GM21367 (cell line): ENCODE results near the gene CRABP2.
A peak's percentile ranks its signal among the peaks of the same experiment; 100 is the strongest.

Source experiments
- ATAC-seq: cut with Tn5 transposase; IDR thresholded peaks from one replicate; pipeline ENCODE4 v1.9.1; 2021; ENCODE audit not compliant: unreplicated experiment

Gene CRABP2

DNA sequence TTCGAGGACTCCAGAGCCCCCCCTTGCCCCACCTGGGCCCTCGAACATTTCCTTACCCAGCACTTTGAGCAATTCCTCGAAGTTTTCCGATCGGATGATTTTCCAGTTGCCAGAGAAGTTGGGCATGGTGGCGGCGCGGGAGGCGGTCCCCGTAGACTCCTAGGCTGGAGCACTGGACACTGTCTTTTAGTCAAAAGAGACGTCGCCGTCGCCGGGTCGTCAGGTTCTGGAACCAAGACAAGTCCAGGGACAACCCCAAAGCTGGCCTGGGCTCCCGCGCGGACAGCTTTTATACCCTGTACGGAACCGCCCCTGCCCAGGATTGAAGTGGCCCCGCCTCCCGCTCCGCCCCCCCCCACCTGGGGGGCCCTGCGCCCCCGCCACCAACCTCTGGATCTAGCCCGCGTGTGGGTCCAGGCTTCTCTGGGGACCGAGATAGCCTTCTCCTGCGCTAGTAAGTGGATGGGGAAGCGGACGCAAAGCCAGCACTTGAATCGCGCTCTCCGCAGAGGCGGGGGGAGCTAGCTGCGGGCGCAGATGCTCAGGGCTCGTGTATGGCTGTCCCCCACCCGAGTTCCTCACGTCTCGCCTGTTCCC is at the start of gene CRABP2:
CRABP2 (minus strand) TSS at position 263 of the 597 bp plus-strand sequence; CDS start at position 126, 137 bp downstream.
- no peak for ATAC-seq

DNA sequence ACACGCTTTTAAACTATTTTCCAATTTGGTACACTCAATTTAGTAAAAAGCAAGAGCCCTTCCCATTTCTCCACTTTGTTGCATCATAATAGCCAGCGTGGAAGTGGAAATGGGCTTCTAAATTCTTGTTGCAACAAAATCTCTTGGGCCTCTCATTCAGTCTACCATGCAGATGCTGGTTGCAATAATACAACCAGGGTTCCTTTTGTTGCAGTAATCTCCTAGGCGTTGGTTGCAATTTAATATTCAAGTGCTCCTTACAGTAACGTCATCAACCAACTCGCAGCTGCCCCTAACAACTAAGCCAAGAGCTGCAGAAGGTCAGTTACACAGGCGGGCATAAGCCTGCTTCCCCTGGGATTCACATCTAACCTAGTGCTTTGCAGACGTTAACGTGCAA is 48.8 kb upstream of the CRABP2 start:
- no peak for ATAC-seq

DNA sequence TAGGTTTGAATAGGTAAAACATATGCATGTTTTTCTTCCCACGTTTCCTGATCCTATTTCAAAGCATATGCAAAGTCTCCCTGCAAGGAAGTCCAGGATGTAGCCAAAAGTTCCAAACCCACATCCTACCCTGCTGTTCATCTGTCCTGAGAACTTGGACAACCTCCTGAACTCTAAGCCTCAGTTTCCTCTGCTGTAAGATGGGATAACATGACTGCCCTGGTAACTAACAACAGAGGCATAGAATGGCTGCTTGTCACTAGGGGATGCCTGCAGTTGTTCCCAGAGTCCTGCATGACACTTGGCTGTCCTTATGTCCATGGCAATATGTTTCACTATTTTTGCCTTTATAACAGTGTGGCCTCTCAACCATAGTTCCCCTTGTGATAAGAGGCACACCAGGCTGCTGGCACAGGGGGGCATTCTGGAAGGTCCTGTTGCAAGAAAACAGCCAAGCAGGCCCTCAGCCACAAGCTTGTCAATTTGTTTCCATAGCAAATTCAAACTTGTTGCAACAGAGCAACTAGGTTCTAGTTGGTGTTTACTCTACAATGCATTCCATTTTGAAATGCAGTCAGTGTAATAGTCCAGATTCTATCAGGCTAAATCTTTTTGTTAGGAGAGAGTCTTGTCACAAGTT is 47.6 kb upstream of the CRABP2 start:
- ATAC-seq = no peak

DNA sequence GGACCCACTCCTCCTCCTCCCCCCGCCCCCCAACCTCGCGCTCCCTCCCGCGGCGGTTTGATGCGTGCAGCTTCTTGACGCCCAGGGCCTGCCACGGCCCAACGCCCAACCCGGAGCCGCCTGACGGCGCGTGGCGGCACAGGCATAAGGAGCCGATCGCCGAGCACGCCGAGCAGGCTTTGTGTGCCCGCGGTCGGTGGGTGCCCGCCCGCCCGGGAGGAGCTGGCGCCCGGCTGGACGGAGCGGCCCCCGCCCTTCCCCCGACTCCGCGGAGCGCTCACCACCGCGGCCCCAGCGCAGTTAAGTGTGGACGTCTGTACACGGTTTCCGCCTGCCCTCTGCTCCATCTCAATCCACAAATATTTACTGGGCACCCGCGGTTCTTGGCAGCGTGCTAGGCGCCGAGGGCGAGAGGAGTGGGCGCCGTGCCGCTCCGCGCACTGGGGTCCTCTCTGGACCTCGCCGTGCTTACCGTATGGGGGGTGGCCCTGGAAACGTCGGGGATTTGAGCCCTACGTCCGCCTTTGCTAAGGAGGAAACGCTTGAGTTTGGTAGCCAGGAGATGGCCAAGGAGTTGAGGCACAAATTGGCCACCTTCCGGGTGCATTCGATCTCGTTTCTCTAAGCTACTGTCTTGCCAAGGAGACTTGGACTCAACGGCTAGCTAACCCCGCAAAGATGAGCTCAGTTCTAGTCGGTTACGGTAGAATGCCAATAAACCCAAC is 46.5 kb upstream of the CRABP2 start:
- peak; percentile 59 for ATAC-seq

DNA sequence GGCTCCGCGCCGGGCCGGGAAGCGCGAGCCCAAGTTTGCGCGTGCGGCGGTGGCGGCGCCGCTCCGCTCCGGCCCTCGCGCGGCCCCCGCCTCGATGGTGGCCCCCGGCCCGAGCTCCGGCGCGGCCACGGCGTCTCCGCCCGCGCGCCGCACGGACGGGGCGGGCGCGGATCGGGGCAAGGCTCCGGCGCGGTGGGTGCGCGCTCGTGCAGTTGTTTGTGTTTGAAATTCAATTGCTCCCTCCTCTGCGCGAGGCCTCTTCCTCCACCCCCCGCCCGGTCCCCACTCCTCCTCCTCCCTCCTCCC is 46.0 kb upstream of the CRABP2 start, which contains the start of gene HDGF:
HDGF (minus strand) TSS at position 225 of the 306 bp plus-strand sequence. CDS start 246 bp downstream, outside the sequence.
- peak; percentile 11 for ATAC-seq

DNA sequence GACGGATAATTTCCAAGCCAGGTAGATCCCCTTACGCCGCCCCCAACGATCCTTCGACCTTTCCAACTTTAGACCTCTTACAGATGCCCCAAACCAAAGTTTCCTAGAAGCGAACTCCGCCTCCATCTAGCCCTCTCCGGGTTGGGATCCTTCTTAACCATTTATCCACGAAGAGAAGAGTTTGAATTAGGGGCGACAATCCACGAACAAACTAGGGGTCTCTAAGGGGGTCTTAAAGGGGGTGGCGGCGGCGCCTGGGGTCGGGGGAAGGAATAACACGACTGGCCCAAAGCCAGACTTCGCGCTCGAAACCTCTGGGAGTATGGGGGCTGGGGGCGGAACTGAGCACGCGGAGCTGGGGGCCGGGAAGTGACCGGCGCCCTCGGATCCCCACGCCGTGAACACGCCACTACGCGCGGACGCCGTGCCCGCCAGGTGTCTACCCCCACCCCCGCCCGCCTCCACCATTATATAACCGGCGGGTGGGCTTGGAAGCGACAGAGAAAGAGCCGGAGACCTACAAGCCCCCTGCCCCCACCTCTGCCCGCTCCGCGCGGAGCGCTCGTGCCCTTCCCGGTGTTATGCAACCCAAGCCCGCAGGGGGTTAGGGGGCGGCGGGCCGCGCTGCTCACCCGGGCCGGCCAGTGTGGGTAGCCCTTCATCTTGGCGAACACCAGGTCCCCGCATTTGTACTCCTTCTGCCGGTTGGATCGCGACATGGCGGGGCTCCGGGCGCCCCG is 45.5 kb upstream of the CRABP2 start:
- ATAC-seq = no peak

DNA sequence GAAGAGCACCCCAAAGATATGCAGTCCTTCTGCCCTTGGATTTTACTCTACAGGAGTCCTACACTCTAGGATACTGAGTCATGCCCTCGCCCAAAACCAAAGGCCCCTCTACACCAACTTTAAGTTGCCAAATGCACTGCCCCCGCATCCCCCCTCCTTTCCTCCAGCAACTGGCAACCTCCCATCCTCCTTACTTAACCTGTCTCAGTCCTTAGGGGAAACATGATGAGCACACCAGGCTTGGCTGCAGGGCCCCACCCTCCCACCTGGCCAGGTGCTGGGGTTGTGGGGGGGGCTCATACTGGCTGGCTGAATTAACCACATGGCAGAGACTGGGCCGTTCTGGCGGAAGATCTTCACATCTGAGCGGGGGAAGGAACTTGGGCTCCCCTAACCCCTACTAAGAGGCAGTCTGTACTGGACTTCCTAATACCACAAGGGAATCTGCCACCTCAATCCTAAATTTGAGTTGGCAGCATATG is 44.8 kb upstream of the CRABP2 start:
- ATAC-seq = no peak

DNA sequence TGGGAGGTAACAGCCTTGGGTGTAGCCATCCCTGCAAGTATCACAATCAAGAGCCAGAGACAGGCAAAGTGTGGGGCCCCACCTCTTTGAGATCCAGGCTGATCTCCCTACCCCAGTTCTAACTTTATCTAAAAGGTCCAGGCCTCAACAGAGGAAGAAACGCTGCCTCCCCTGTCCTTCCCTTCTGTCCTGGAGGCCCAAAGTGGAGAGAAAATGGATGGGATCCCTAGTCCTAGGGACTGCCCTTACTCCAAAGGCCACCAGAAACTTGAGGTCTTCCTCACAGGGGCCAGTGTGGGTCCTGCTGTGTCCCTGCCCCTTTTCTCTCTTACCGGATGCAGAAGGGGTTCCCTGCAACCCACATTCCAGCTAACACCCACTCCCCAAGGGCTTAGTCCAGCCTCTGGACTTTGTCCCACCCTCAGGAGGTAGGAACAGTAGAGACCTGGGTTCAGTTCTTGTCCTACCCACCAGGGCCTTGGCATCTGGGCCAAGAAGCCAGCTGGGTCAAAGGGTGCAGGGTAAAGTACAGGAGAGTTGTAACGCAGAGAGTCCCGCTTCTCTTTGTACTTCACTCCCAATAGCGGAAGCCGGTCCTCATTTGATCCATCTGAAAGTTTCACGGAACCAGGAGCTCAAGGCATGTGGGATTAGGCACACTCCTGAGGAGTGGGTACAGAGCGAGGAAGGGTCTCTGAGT is 44.2 kb upstream of the CRABP2 start:
- no peak for ATAC-seq

DNA sequence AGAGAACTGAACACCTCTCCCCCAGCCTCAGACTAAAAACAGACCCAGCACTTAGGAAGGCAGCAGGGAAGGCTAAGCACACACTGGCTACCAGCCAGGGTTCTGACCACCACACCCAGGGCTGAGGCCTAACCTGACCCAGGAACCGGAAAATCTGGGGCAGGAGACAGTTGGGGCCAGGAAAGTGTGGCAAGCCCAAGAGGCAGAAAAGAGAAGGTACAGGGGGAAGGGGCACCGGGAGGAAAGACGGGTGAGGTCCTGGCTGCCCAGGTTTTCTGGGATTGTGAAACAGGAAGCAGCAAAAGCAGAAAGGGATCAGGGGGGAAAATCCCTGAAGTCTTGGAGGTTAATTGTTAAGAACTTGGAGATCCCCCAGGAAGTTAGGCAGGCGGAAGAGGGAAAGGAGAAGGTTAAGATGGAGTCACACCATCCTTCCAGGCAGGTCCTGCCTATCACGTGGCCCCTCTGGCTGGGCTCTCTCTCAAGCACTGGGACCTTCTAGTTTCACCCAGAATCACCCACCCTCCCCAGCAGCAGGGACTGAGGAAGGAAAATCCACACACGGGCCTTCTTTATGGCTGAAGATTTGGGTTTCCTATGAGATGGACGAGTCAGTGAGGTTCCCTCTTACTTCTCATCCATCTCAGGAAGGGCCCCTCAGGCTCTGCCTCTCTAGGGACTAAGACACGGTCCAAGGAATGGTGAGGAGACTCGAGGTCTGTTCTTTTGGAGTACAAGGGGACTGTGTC is 43.5 kb upstream of the CRABP2 start:
- no peak for ATAC-seq

DNA sequence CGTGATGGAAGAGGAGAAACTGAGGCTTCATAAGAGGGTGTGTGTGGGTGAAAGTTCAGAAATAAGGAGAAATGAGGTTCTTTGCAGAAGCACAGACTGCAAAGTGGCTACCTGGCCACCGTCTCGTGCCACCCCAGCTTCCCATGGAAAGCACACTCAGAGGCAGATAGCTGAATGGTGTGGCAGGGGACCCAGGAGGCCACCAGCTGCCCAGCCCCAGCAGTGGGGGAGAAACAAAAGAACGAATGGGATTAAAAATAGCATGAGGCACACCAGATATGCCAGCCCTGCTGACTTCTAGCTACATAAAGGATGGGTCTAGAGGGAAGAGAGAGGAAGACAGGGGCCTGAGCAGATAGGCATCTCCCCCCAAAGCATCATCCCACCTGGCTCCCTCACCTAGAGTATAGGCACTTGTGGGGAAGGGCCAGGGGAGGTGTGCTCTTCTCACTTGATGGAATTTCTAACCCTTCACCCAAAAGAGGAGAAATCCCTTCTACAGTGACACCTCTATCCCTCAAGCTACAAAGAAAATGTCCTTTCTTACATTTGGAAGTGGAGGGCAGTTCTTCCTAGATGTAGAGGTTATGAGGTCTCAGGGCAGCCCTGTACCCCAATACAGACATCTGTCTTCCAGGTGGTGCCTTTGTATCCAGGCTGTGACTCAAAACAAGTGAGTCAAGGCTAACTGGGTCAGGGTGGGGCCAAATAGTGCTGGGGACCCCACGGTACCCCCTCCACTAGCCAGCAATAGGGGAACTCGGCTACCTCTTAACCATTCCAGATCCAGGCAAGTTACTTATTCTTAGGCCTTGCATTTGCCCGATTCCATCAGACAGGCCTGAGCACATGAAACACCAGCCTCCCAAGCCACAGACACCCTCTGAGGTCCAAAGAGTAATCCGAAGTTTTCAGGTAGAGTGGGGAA is 42.6 kb upstream of the CRABP2 start:
- ATAC-seq = no peak

DNA sequence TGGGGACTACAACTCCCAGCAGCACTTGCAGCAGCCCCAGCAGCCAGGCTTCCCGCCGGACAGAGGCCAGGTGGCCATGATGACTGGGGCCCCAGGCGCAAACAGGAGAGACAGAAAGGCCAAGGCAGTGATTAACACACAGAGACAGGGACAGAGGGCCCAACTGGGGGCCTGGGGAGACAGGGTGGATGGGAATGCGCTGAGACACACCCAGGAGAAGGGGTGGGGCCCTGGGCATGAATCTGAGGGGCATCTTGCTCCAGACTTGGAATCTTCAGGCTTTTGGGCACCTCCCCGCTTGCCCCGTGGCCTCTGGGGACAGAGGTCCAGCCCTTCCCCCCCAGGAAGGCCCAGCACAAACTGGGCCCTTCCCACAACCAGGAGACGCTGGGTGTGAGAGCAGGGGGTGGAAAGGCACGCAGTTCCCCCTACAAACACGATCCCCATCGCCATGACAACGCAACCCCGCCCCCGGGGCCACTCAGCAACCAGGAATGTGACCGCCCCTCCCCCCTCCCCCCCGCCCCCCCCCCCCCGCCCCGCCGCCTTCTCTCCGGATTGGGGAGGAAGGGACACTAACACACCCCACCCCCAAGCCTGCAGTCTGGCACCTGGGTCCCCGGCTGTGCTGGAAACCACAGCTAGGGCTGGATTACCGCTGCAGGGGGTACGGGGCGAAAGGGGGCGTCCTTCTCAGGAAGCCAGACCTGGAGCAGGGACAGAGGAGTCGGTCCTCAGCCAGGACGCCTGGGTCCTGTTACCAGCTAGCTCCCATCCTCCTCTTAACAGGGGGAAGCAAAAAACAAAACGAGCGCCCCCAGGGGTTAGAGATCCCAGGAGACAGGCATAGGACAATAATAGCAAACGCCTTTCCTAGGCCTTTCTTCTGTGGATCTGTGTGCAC is 41.6 kb upstream of the CRABP2 start:
- ATAC-seq = no peak

DNA sequence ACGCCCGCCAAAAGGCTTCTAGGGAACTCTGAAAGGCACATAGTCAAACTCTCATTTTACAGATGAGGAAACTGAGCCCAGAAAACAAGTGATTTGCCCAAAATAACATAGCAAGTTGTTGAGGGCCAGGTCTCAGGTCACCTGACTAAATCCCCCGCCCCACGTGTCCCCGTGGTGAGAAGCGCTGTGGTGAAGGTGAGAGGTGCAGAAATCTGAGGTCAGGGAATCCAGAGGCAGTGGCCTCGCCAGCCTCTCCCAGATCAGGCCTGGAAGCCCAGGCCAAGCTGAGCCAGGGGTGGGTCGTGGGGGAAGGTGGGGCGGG is 41.0 kb upstream of the CRABP2 start:
- no peak for ATAC-seq

DNA sequence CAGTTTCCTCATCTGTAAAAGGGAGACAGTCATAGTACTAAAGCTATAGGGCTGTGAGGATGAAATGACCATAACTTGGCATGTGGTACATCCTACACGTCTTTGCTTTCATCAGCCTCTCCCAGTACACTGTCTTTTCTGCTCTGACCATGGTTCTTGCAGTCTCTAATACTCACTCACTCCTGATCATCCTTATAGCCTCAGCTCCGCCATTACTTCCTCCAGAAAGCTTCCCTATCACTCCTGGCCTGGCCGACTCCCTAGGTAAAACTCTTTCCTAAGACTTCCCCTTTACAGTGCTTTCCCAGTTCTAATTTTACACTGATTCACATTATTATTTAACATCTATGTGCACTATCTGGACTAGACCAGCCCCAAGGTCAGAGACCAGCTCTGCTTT is 40.5 kb upstream of the CRABP2 start:
- no peak for ATAC-seq

DNA sequence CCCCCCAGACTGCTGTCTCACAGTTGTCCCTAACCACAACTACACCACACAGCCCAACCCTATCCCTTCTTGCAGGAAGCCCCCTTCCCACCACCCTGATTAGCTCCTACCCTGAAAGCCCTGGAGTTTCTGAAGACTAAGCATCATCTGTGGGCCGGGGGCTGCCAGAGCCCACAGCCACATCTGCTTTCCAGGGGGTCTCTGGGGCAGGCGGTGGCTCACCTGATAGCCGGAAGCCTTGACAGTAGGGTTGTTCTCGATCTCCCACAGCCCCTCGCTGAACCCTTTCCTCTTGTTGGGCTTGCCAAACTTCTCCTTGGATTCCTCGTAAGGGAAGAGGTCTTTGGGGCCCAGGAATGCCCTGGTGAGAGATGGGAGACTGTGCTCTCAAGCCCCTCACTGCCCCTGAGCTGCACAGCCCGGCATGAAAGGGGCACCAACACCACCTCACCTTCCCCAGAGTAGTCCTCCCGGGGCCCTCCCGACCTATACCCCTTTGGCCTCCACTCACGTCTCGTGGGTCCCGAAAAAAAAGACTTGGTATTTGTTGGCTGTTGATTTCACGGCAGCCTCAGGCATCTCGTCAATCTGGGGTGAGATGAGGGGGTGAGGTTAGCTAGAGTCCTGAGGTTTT is 39.5 kb upstream of the CRABP2 start:
- no peak for ATAC-seq

DNA sequence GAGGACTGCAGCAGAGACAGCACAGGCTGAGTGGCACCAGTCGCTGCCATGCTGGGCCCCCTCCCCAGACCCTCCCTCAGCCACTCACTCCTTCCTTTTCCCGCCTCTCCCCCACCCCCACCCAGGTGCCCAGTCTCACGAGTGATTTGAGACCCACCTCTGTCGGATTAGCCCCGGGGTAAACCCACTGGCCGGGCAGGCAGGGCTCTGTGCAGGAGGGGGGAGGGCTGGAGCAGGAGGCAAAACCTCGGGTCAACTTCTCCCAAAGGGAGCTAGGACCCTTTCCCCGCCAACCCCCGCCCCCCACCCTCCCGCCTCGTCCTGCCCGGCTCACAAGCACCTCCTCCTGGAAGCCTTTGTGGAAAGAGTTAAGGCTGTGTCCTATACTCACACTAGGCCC is 39.0 kb upstream of the CRABP2 start:
- ATAC-seq = no peak

DNA sequence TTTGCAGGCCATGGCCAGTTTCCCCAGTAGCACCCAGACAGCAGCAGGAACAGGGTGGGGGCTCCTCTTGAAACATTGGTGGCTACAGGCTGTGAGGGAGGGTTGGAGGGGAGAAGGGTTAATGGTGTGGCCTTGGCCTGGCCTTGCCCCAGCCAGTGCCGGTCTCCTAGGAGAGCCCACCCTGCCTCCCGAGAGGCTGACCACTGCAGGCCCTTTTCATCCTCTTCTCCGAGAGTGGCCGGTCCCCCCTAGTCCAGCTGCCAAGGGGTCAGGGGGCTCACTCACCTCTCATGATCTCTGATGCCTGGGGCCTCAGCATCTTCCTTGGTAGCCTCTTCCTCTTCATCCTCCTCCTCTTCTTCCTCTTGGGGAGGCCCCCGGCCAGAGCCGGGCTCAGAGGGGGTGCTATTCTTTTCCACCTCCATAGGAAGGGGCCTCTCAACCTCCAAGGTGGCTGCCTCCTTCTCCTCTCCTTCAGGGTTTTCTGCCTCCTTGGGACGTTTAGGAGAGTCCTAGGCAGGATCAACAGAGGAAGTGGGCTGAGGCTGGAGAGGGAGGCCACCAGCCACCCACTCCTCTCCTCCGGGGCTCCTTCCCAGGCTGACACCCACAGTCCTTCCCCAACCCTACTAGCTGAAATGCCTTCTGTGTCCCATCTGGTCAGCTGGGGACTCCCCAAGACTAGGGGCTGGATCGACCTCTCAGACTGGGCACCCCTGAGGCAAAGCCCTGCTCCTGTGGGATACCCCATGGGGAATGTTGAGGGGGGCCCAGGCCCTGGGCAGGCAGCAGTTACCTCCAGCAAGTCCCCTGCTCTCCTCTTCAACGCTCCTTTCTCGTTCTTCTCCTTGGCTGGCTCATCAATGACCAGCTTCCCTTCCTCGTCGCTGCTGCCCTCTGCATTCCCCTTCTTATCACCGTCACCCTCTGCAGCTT is 38.3 kb upstream of the CRABP2 start:
- ATAC-seq = no peak

DNA sequence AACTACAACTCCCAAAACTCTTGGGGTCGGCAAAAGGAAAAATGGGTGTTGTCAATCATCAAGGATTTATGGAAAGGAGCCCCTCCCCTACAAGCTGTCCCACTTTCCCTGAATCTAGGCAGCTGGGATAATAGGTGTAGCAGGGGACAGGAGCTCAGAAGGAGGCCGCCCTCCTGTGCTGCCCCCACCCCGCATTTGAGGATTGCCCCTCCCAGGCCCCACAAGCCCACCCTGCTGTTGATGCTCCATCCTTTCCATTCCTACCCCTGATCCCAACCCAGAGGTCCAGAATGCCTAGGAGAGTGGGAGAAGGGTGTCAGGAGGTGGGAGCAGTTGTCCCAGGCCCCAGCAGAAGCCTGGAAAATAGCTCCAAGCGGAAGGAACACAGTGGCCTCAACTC is 37.4 kb upstream of the CRABP2 start:
- no peak for ATAC-seq
